ENCODE results near the gene MAPRE2.
A peak's percentile ranks its signal among the peaks of the same experiment; 100 is the strongest.

The MAPRE2 gene

DNA sequence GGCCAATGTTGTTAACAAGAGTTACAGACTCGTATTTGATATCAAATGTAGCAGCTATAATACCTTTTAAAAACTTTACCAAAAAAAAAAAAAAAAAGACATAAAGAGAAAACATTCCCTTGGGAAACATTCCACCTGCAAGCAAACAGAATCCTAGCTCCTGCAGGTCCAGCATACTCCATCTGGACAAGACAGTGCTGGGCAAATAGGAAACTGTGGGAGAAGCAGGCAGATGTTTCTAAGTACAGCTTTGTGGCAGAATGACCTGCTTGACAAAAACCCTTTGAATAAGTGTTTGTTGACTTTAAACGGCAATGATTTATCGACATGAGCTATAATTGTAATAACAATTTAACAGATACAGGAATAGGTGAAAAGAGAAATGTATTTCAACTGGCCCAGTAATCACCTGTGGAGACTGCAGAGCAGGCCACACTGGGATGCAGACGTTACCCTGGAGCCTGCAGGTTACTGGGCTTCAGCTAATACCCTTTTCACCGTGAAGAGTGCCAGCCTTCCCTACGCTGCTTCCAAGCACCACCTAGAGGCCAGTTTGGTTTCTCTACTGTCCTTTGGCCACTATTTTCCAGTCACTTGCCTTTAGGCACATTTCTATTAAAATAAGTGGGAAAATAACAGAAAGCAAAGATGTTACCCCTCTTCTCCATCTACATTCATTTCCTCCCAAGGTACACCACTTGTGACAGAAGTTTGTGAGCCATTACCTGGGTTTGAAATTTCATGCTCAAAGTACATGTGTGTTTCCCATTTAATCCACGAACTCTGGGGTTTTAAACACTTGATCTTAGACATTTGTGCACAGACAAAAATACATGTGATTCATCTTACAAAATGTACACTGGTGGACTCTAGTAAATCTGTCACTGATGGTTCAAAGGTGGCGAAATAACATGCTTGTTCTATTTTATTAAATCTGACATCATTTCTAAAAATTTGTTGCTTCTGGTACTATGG lies 102.7 kb downstream of the MAPRE2 start:
- TF ChIP-seq, protein P1, sequence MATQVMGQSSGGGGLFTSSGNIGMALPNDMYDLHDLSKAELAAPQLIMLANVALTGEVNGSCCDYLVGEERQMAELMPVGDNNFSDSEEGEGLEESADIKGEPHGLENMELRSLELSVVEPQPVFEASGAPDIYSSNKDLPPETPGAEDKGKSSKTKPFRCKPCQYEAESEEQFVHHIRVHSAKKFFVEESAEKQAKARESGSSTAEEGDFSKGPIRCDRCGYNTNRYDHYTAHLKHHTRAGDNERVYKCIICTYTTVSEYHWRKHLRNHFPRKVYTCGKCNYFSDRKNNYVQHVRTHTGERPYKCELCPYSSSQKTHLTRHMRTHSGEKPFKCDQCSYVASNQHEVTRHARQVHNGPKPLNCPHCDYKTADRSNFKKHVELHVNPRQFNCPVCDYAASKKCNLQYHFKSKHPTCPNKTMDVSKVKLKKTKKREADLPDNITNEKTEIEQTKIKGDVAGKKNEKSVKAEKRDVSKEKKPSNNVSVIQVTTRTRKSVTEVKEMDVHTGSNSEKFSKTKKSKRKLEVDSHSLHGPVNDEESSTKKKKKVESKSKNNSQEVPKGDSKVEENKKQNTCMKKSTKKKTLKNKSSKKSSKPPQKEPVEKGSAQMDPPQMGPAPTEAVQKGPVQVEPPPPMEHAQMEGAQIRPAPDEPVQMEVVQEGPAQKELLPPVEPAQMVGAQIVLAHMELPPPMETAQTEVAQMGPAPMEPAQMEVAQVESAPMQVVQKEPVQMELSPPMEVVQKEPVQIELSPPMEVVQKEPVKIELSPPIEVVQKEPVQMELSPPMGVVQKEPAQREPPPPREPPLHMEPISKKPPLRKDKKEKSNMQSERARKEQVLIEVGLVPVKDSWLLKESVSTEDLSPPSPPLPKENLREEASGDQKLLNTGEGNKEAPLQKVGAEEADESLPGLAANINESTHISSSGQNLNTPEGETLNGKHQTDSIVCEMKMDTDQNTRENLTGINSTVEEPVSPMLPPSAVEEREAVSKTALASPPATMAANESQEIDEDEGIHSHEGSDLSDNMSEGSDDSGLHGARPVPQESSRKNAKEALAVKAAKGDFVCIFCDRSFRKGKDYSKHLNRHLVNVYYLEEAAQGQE (IDR thresholded peaks at IDR 0.05; ENCODE audit: low read depth) = no peak
- peak; percentile 86 for TF ChIP-seq RAD21 (IDR thresholded peaks at IDR 0.05; ENCODE audit: low read depth)

DNA sequence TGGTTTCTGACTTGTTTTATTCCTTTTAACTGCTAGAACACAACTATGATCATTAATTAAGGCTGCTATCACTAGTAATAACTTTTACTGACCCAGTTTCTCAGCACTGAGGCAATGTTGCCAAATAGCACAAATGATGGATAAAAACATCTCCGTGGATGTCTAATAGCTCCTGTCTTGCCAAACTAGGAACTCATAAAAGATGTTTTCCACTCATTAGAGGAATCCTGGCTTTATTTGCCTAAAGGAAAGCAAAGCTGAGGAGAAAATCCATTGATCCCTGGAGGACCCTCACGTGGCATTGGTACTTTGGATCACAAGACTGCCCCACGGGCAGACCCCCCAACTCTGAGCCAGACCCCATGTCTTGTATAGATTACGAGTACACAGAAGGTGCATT lies 103.5 kb downstream of the MAPRE2 start:
- TF ChIP-seq CREB1 (IDR thresholded peaks at IDR 0.05; ENCODE audit: low read depth) (no peak), TCF12 (IDR thresholded peaks at IDR 0.05; ENCODE audit: low read depth) (no peak), TAF1 (IDR thresholded peaks at IDR 0.05; ENCODE audit: low read depth) (no peak), TEAD4 (IDR thresholded peaks at IDR 0.05) (no peak), FOXM1 (IDR thresholded peaks at IDR 0.05; ENCODE audit: borderline replicate concordance, low read depth) (no peak), NFIC (IDR thresholded peaks at IDR 0.05) (no peak), EGR1 (IDR thresholded peaks at IDR 0.05) (no peak), YY1 (IDR thresholded peaks at IDR 0.05; ENCODE audit: low read depth) (no peak), ZBTB7A (IDR thresholded peaks at IDR 0.05; ENCODE audit: low read depth) (no peak), EP300 (IDR thresholded peaks at IDR 0.05; ENCODE audit: borderline replicate concordance) (no peak), RAD21 (IDR thresholded peaks at IDR 0.05; ENCODE audit: low read depth) (no peak)
- TF ChIP-seq, protein P2, sequence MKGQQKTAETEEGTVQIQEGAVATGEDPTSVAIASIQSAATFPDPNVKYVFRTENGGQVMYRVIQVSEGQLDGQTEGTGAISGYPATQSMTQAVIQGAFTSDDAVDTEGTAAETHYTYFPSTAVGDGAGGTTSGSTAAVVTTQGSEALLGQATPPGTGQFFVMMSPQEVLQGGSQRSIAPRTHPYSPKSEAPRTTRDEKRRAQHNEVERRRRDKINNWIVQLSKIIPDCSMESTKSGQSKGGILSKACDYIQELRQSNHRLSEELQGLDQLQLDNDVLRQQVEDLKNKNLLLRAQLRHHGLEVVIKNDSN (IDR thresholded peaks at IDR 0.05) = no peak
- TF ChIP-seq, protein P3, sequence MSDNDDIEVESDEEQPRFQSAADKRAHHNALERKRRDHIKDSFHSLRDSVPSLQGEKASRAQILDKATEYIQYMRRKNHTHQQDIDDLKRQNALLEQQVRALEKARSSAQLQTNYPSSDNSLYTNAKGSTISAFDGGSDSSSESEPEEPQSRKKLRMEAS (IDR thresholded peaks at IDR 0.05) = no peak
- TF ChIP-seq, protein P1 (IDR thresholded peaks at IDR 0.05; ENCODE audit: low read depth) = no peak

DNA sequence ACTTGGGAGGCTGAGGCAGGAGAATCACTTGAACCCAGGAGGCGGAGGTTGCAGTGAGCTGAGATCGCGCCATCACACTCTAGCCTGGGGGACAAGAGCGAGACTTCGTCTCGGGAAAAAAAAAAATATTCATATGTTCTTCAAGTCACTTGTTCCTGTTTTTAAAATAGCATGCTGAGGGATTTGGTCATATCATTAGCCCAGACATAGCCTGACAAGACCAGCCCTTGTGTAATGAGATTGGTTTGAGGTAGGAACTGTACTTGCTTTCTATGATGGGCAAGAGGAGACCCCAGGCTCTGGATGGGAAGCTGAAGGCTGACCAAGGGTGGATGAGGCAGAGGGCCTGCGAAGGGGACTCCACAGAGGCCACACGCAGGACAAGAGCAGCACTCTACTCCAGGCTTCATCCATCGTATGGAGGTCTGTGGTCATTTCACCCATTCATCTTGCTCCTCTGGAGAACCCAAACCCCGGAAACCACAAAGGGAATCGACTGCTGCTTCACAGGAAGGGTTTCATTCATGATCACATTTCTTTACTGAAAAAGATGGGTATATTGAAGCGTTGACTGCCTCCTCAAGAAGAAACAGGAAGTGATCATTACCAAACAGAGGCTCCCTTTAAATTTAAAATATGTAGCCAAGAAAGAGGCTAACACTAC lies 112.5 kb downstream of the MAPRE2 start:
- TF ChIP-seq TEAD4 (IDR thresholded peaks at IDR 0.05) = no peak
- TF ChIP-seq, protein P1 (IDR thresholded peaks at IDR 0.05; ENCODE audit: low read depth) = no peak
- TF ChIP-seq ZBTB7A (IDR thresholded peaks at IDR 0.05; ENCODE audit: low read depth) = no peak
- no peak for TF ChIP-seq TCF12 (IDR thresholded peaks at IDR 0.05; ENCODE audit: low read depth)
- no peak for TF ChIP-seq NFIC (IDR thresholded peaks at IDR 0.05)
- no peak for TF ChIP-seq EP300 (IDR thresholded peaks at IDR 0.05; ENCODE audit: borderline replicate concordance)
- TF ChIP-seq RAD21 (IDR thresholded peaks at IDR 0.05; ENCODE audit: low read depth) = no peak
- no peak for TF ChIP-seq CREB1 (IDR thresholded peaks at IDR 0.05; ENCODE audit: low read depth)

DNA sequence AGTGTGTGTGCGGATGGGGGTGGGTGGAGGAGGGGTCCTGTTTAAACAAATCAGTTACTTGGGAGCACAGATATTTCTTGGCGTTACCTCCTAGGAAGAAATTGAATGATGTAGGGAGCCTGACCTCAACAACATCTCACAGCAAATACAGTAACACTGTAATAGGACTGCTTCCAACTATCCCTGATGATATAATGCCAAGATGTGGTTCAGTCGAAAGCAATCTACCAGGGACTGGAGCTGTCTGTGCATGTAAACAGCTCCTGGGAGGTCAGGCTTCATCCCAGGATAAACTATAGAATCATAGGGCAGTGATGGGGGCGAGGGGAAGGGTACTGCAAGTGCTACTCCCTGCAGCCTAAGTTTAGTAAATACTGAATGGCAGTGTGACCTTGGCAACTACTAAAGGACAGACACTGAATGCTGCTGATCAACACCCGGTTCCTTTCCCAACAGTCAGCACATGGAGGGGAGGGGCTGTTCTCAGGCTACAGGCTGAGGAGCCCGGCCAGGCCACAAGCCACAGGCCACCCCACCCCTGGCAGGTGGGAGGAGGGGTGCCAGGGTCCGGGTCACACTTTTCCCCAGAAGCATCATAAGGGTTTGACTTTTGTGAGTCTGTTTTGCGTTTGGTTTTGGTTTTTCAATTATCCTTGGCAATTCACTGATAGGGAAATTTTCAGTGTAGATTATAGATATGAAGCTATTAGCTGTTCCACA lies 114.3 kb downstream of the MAPRE2 start:
- TF ChIP-seq EP300 (IDR thresholded peaks at IDR 0.05; ENCODE audit: borderline replicate concordance) (no peak), TAF1 (IDR thresholded peaks at IDR 0.05; ENCODE audit: low read depth) (no peak), FOXM1 (IDR thresholded peaks at IDR 0.05; ENCODE audit: borderline replicate concordance, low read depth) (no peak), RAD21 (IDR thresholded peaks at IDR 0.05; ENCODE audit: low read depth) (no peak), TCF12 (IDR thresholded peaks at IDR 0.05; ENCODE audit: low read depth) (no peak), EGR1 (IDR thresholded peaks at IDR 0.05) (no peak), TEAD4 (IDR thresholded peaks at IDR 0.05) (no peak), NFIC (IDR thresholded peaks at IDR 0.05) (no peak), CEBPB (IDR thresholded peaks at IDR 0.05) (no peak), ZBTB7A (IDR thresholded peaks at IDR 0.05; ENCODE audit: low read depth) (no peak), YY1 (IDR thresholded peaks at IDR 0.05; ENCODE audit: low read depth) (no peak), CREB1 (IDR thresholded peaks at IDR 0.05; ENCODE audit: low read depth) (no peak)
- TF ChIP-seq, protein P1 (IDR thresholded peaks at IDR 0.05; ENCODE audit: low read depth) = no peak
- TF ChIP-seq, protein P2 (IDR thresholded peaks at IDR 0.05) = no peak
- TF ChIP-seq, protein P3 (IDR thresholded peaks at IDR 0.05) = no peak
